ENCODE results near the gene MAP1LC3A. TPM values are rescaled to one million over a fixed set of nuclear protein-coding genes. Genes with fewer than 3 reads are reported as not detected.

MAP1LC3A gene
- total and polyA plus RNA-seq, 3 experiments from 2014 or later = 1.5 to 8.5 (median 1.7) TPM

GRCh38 chr20:34525342-34525708 lies 33.2 kb upstream of the MAP1LC3A start:
- no peaks in the 10 kb centered on the region for H3K9me3 ChIP-seq (ENCODE audit: low read length)
- POLR2A ChIA-PET = no interaction called here

GRCh38 chr20:34525709-34526416 lies 32.7 kb upstream of the MAP1LC3A start:
- Mint-ChIP-seq H3K36me3 (peaks cover 3 to 81% (median 16%) of the 10 kb centered on the region in 3 donors), H3K9me3 (no peaks in the 10 kb centered on the region), H3K4me1 (peaks cover 35 to 61% (median 42%) of the 10 kb centered on the region in 3 donors), H3K27me3 (no peaks in the 10 kb centered on the region), H3K4me3 (no peak overlapping the region), H3K27ac (peak overlapping the region in 3 of 8 donors; percentile 12 to 37 (median 33))
- no peaks in the 10 kb centered on the region for H3K27me3 ChIP-seq (ENCODE audit: insufficient read depth, low read length, poor library complexity, severe bottlenecking)
- no peak overlapping the region for H3K27ac ChIP-seq (ENCODE audit: low read depth, low read length)
- peaks cover 10% of the 10 kb centered on the region for H3K4me1 ChIP-seq (ENCODE audit: insufficient read depth, low read length)
- no peaks in the 10 kb centered on the region for H3K9me3 ChIP-seq (ENCODE audit: low read length)
- POLR2A ChIA-PET = no interaction called here
- no peak for DNase-seq
- CTCF ChIA-PET = no interaction called here
- peaks cover 38% of the 10 kb centered on the region for H3K36me3 ChIP-seq (ENCODE audit: insufficient read depth, low read length)
- no peak overlapping the region for H3K4me3 ChIP-seq (ENCODE audit: low read length)

More at GRCh38 chr20:34525342-34525708, 33.2 kb upstream of the MAP1LC3A start:
- Mint-ChIP-seq H3K27ac (peak overlapping the region in 2 of 8 donors; percentile 32 to 93), H3K27me3 (no peaks in the 10 kb centered on the region), H3K36me3 (peaks cover 3 to 80% (median 13%) of the 10 kb centered on the region in 3 donors), H3K9me3 (no peaks in the 10 kb centered on the region), H3K4me1 (peaks cover 31 to 61% (median 42%) of the 10 kb centered on the region in 3 donors), H3K4me3 (no peak overlapping the region)
- Histone ChIP-seq H3K27me3 (ENCODE audit: insufficient read depth, low read length, poor library complexity, severe bottlenecking) (no peaks in the 10 kb centered on the region), H3K27ac (ENCODE audit: low read depth, low read length) (no peak overlapping the region), H3K36me3 (ENCODE audit: insufficient read depth, low read length) (peaks cover 38% of the 10 kb centered on the region), H3K4me3 (ENCODE audit: low read length) (no peak overlapping the region), H3K4me1 (ENCODE audit: insufficient read depth, low read length) (peaks cover 10% of the 10 kb centered on the region)
- CTCF ChIA-PET = no interaction called here
- no peak for DNase-seq

- Histone ChIP-seq H3K27ac (ENCODE audit: low read depth, low read length) (no peak overlapping the region), H3K4me3 (ENCODE audit: low read length) (no peak overlapping the region), H3K36me3 (ENCODE audit: insufficient read depth, low read length) (peaks cover 39% of the 10 kb centered on the region), H3K27me3 (ENCODE audit: insufficient read depth, low read length, poor library complexity, severe bottlenecking) (no peaks in the 10 kb centered on the region), H3K4me1 (ENCODE audit: insufficient read depth, low read length) (peaks cover 10% of the 10 kb centered on the region), H3K9me3 (ENCODE audit: low read length) (no peaks in the 10 kb centered on the region)
- Mint-ChIP-seq H3K27ac (peak overlapping the region in 2 of 8 donors; percentile 19 to 69), H3K4me3 (no peak overlapping the region), H3K27me3 (no peaks in the 10 kb centered on the region), H3K9me3 (no peaks in the 10 kb centered on the region), H3K4me1 (peaks cover 36 to 60% (median 47%) of the 10 kb centered on the region in 3 donors), H3K36me3 (peaks cover 3 to 82% (median 18%) of the 10 kb centered on the region in 3 donors)
- ChIA-PET CTCF (no interaction called here), POLR2A (no interaction called here)
- DNase-seq = no peak
Measured at GRCh38 chr20:34526466-34526865, 32.1 kb upstream of the MAP1LC3A start.

- H3K9me3 Mint-ChIP-seq = no peaks in the 10 kb centered on the region
- peaks cover 34 to 58% (median 44%) of the 10 kb centered on the region in 3 donors for H3K4me1 Mint-ChIP-seq
- Histone ChIP-seq H3K27me3 (ENCODE audit: insufficient read depth, low read length, poor library complexity, severe bottlenecking) (no peaks in the 10 kb centered on the region), H3K4me3 (ENCODE audit: low read length) (no peak overlapping the region), H3K27ac (ENCODE audit: low read depth, low read length) (no peak overlapping the region), H3K4me1 (ENCODE audit: insufficient read depth, low read length) (peaks cover 10% of the 10 kb centered on the region), H3K36me3 (ENCODE audit: insufficient read depth, low read length) (peaks cover 44% of the 10 kb centered on the region), H3K9me3 (ENCODE audit: low read length) (no peaks in the 10 kb centered on the region)
- ChIA-PET CTCF (no interaction called here), POLR2A (no interaction called here)
- no peaks in the 10 kb centered on the region for H3K27me3 Mint-ChIP-seq
- H3K36me3 Mint-ChIP-seq = peaks cover 3 to 84% (median 16%) of the 10 kb centered on the region in 3 donors
- H3K27ac Mint-ChIP-seq = peak overlapping the region in 1 of 8 donors; percentile 88
- no peak overlapping the region for H3K4me3 Mint-ChIP-seq
- DNase-seq = no peak
Measured at GRCh38 chr20:34527016-34527415, 31.5 kb upstream of the MAP1LC3A start.

- no peak overlapping the region for H3K4me3 Mint-ChIP-seq
- peaks cover 22 to 40% (median 30%) of the 10 kb centered on the region in 3 donors for H3K4me1 Mint-ChIP-seq
- H3K27me3 Mint-ChIP-seq = no peaks in the 10 kb centered on the region
- Histone ChIP-seq H3K27me3 (ENCODE audit: insufficient read depth, low read length, poor library complexity, severe bottlenecking) (no peaks in the 10 kb centered on the region), H3K36me3 (ENCODE audit: insufficient read depth, low read length) (peaks cover 44% of the 10 kb centered on the region), H3K4me3 (ENCODE audit: low read length) (no peak overlapping the region), H3K27ac (ENCODE audit: low read depth, low read length) (no peak overlapping the region), H3K4me1 (ENCODE audit: insufficient read depth, low read length) (no peaks in the 10 kb centered on the region), H3K9me3 (ENCODE audit: low read length) (no peaks in the 10 kb centered on the region)
- CTCF ChIA-PET = interaction anchor here (2.5 kb wide), 1 partner anchor 10 kb away, joined by 9 read pairs; no protein-coding TSS in a partner anchor
- POLR2A ChIA-PET = interaction anchor here (0.7 kb wide), 1 partner anchor 182 kb away, joined by 5 read pairs; no protein-coding TSS in a partner anchor
- H3K36me3 Mint-ChIP-seq = peaks cover 3 to 84% (median 15%) of the 10 kb centered on the region in 3 donors
- H3K9me3 Mint-ChIP-seq = no peaks in the 10 kb centered on the region
- DNase-seq = no peak
- peak overlapping the region in 2 of 8 donors; percentile 24 to 27 for H3K27ac Mint-ChIP-seq
Measured at GRCh38 chr20:34528921-34529297, 29.6 kb upstream of the MAP1LC3A start.

GRCh38 chr20:34529742-34530141 lies 28.8 kb upstream of the MAP1LC3A start:
- Mint-ChIP-seq H3K27me3 (no peaks in the 10 kb centered on the region), H3K4me1 (peaks cover 17 to 34% (median 24%) of the 10 kb centered on the region in 3 donors), H3K27ac (peak overlapping the region in 4 of 8 donors; percentile 29 to 61 (median 38)), H3K9me3 (no peaks in the 10 kb centered on the region), H3K36me3 (peaks cover 3 to 85% (median 18%) of the 10 kb centered on the region in 3 donors), H3K4me3 (no peak overlapping the region)
- Histone ChIP-seq H3K27me3 (ENCODE audit: insufficient read depth, low read length, poor library complexity, severe bottlenecking) (no peaks in the 10 kb centered on the region), H3K4me1 (ENCODE audit: insufficient read depth, low read length) (no peaks in the 10 kb centered on the region), H3K4me3 (ENCODE audit: low read length) (no peak overlapping the region), H3K36me3 (ENCODE audit: insufficient read depth, low read length) (peaks cover 44% of the 10 kb centered on the region), H3K9me3 (ENCODE audit: low read length) (no peaks in the 10 kb centered on the region), H3K27ac (ENCODE audit: low read depth, low read length) (no peak overlapping the region)
- POLR2A ChIA-PET = interaction anchor here (0.7 kb wide), 1 partner anchor 182 kb away, joined by 5 read pairs; no protein-coding TSS in a partner anchor
- no peak for DNase-seq
- CTCF ChIA-PET = interaction anchor here (2.5 kb wide), 1 partner anchor 9 kb away, joined by 9 read pairs; no protein-coding TSS in a partner anchor

- ChIA-PET POLR2A (interaction anchor here (0.6 kb wide), 1 partner anchor 103 kb away, joined by 4 read pairs; no protein-coding TSS in a partner anchor), CTCF (interaction anchor here (1.3 to 2.5 kb wide), 2 partner anchors 8 to 218 kb away, joined by 3 to 9 read pairs; no protein-coding TSS in a partner anchor)
- H3K27me3 ChIP-seq (ENCODE audit: insufficient read depth, low read length, poor library complexity, severe bottlenecking) = no peaks in the 10 kb centered on the region
- no peaks in the 10 kb centered on the region for H3K9me3 ChIP-seq (ENCODE audit: low read length)
- Mint-ChIP-seq H3K36me3 (peaks cover 3 to 87% (median 17%) of the 10 kb centered on the region in 3 donors), H3K4me1 (peaks cover 15 to 31% (median 19%) of the 10 kb centered on the region in 3 donors), H3K27ac (peak overlapping the region in 3 of 8 donors; percentile 11 to 42 (median 33)), H3K4me3 (no peak overlapping the region), H3K9me3 (no peaks in the 10 kb centered on the region), H3K27me3 (no peaks in the 10 kb centered on the region)
- no peaks in the 10 kb centered on the region for H3K4me1 ChIP-seq (ENCODE audit: insufficient read depth, low read length)
- DNase-seq = no peak
- H3K4me3 ChIP-seq (ENCODE audit: low read length) = no peak overlapping the region
- peaks cover 50% of the 10 kb centered on the region for H3K36me3 ChIP-seq (ENCODE audit: insufficient read depth, low read length)
- H3K27ac ChIP-seq (ENCODE audit: low read depth, low read length) = no peak overlapping the region
Measured at GRCh38 chr20:34530342-34530741, 28.2 kb upstream of the MAP1LC3A start.

GRCh38 chr20:34531608-34532265 lies 26.8 kb upstream of the MAP1LC3A start:
- Histone ChIP-seq H3K27me3 (ENCODE audit: insufficient read depth, low read length, poor library complexity, severe bottlenecking) (no peaks in the 10 kb centered on the region), H3K27ac (ENCODE audit: low read depth, low read length) (no peak overlapping the region), H3K4me3 (ENCODE audit: low read length) (no peak overlapping the region), H3K9me3 (ENCODE audit: low read length) (no peaks in the 10 kb centered on the region), H3K36me3 (ENCODE audit: insufficient read depth, low read length) (peaks cover 55% of the 10 kb centered on the region), H3K4me1 (ENCODE audit: insufficient read depth, low read length) (no peaks in the 10 kb centered on the region)
- ChIA-PET CTCF (interaction anchor here (0.7 to 1.3 kb wide), 3 partner anchors 219 to 238 kb away, joined by 3 read pairs; no protein-coding TSS in a partner anchor), POLR2A (no interaction called here)
- DNase-seq = no peak
- peaks cover 12 to 24% (median 17%) of the 10 kb centered on the region in 3 donors for H3K4me1 Mint-ChIP-seq
- peaks cover 0 to 85% (median 16%) of the 10 kb centered on the region in 3 donors for H3K36me3 Mint-ChIP-seq
- no peak overlapping the region for H3K4me3 Mint-ChIP-seq
- H3K27ac Mint-ChIP-seq = peak overlapping the region in 3 of 8 donors; percentile 24 to 71 (median 44)
- H3K9me3 Mint-ChIP-seq = no peaks in the 10 kb centered on the region
- no peaks in the 10 kb centered on the region for H3K27me3 Mint-ChIP-seq
